C1 segment of cervical spinal cord (tissue), 14 donors: ENCODE measurements around the gene ANKS1A.
A peak's percentile ranks its signal among the peaks of the same experiment; 100 is the strongest.
"Not testable (repeated sequence)": the region's sequence is repeated elsewhere in the genome, so short reads cannot be mapped to it uniquely, and the experiment has no call there.

ENCODE experiments used
- DNase-seq, 14 donors: peaks; one replicate each; lab custom pipeline; 2025; lab: John Stamatoyannopoulos, UW

ANKS1A gene

GRCh38 chr6:34888874-34889555, at the start of gene ANKS1A:
Gene ANKS1A, plus strand, starts transcription at chr6:34889255. Its CDS starts 148 bp downstream, at chr6:34889403.
- DNase-seq = peak; percentile 25 to 89 (median 72)

- no peak for DNase-seq
Observed at GRCh38 chr6:34839666-34840352, 49.2 kb upstream of the ANKS1A start.

- DNase-seq = not testable (repeated sequence)
Observed at GRCh38 chr6:34849066-34849465, 40.0 kb upstream of the ANKS1A start.

- DNase-seq = no peak
Observed at GRCh38 chr6:34851361-34851760, 37.7 kb upstream of the ANKS1A start.

GRCh38 chr6:34852406-34853085, 36.5 kb upstream of the ANKS1A start:
- no peak for DNase-seq

GRCh38 chr6:34855463-34855862, 33.6 kb upstream of the ANKS1A start:
- DNase-seq = no peak

- no peak for DNase-seq
Observed at GRCh38 chr6:34858681-34859080, 30.4 kb upstream of the ANKS1A start.

GRCh38 chr6:34859951-34860350, 29.1 kb upstream of the ANKS1A start:
- DNase-seq = no peak

- no peak for DNase-seq
Observed at GRCh38 chr6:34860776-34861175, 28.3 kb upstream of the ANKS1A start.

GRCh38 chr6:34864007-34864406, 25.0 kb upstream of the ANKS1A start:
- DNase-seq = no peak

GRCh38 chr6:34865107-34865506, 23.9 kb upstream of the ANKS1A start:
- DNase-seq = no peak

- no peak for DNase-seq
Observed at GRCh38 chr6:34866509-34866908, 22.5 kb upstream of the ANKS1A start.

GRCh38 chr6:34867484-34867883, 21.6 kb upstream of the ANKS1A start:
- DNase-seq = no peak

- no peak for DNase-seq
Observed at GRCh38 chr6:34871853-34872252, 17.2 kb upstream of the ANKS1A start.

- DNase-seq = no peak
Observed at GRCh38 chr6:34872332-34872731, 16.7 kb upstream of the ANKS1A start.

GRCh38 chr6:34875292-34876213, 13.5 kb upstream of the ANKS1A start:
- no peak for DNase-seq

- DNase-seq = no peak
Observed at GRCh38 chr6:34876472-34876871, 12.6 kb upstream of the ANKS1A start.

- no peak for DNase-seq
Observed at GRCh38 chr6:34877259-34877658, 11.8 kb upstream of the ANKS1A start.

GRCh38 chr6:34877869-34878485, 11.1 kb upstream of the ANKS1A start:
- no peak for DNase-seq

- DNase-seq = not testable (repeated sequence)
Observed at GRCh38 chr6:34884073-34884472, 5.0 kb upstream of the ANKS1A start.

GRCh38 chr6:34884996-34885395, 4.1 kb upstream of the ANKS1A start:
- DNase-seq = no peak
